Measurements from ENCODE around the gene MED13L.

GRCh38 chr12:116040402-116040801 lies 237.1 kb downstream of the MED13L start:
- TF ChIP-seq CTCF (conservative IDR thresholded peaks at IDR 0.05; ENCODE audit: low read depth, low read length) (no peak), EZH2 (IDR thresholded peaks at IDR 0.05; ENCODE audit: borderline replicate concordance, low read depth, low read length, poor library complexity, severe bottlenecking) (no peak)

All from A673 (cell line).